Measurements from ENCODE around the gene HTR3B. TPM values are rescaled to one million over a fixed set of nuclear protein-coding genes. Genes with fewer than 3 reads are reported as not detected.

HTR3B gene
- polyA plus RNA-seq, 1 donor from 2014 or later, result not detected

- H2AFZ ChIP-seq (ENCODE audit: low read depth, low read length), result no peak overlapping the region
- H3K9me2 ChIP-seq (ENCODE audit: insufficient read depth, low read length), result no peaks in the 10 kb centered on the region
- no peaks in the 10 kb centered on the region for H3K79me2 ChIP-seq (replicated peaks; ENCODE audit: insufficient read depth, low read length)
- no peaks in the 10 kb centered on the region for H3K36me3 ChIP-seq (ENCODE audit: insufficient read depth, low read length)
- no peak overlapping the region for H3K27ac ChIP-seq (ENCODE audit: low read length)
- H4K20me1 ChIP-seq (ENCODE audit: insufficient read depth), result no peaks in the 10 kb centered on the region
- H3K27me3 ChIP-seq (ENCODE audit: insufficient read depth, low read depth, low read length), result no peaks in the 10 kb centered on the region
- H3K4me3 ChIP-seq (ENCODE audit: low read length), result no peak overlapping the region
- no peak for TF ChIP-seq MXI1 (conservative IDR thresholded peaks at IDR 0.05; ENCODE audit: poor library complexity, severe bottlenecking)
- TF ChIP-seq RAD21 (conservative IDR thresholded peaks at IDR 0.05), result no peak
- TF ChIP-seq CTCF (IDR thresholded peaks at IDR 0.05; ENCODE audit: poor library complexity, severe bottlenecking), result no peak
- TF ChIP-seq REST (IDR thresholded peaks at IDR 0.05; ENCODE audit: borderline replicate concordance), result no peak
- TF ChIP-seq POLR2AphosphoS5 (IDR thresholded peaks at IDR 0.05), result no peak
- no peak for TF ChIP-seq TAF1 (IDR thresholded peaks at IDR 0.05; ENCODE audit: low read depth)
- TF ChIP-seq EP300 (conservative IDR thresholded peaks at IDR 0.05; ENCODE audit: poor library complexity, severe bottlenecking), result no peak
- no peak for TF ChIP-seq SMC3 (conservative IDR thresholded peaks at IDR 0.05; ENCODE audit: poor library complexity)
- no peak for TF ChIP-seq EZH2 (IDR thresholded peaks at IDR 0.05; ENCODE audit: borderline replicate concordance, insufficient read depth, low read length, poor library complexity, severe bottlenecking)
- no peak overlapping the region for H3K9ac ChIP-seq (ENCODE audit: low read length)
- H3K4me2 ChIP-seq (ENCODE audit: low read length), result no peak overlapping the region
- no peaks in the 10 kb centered on the region for H3F3A ChIP-seq (ENCODE audit: insufficient read depth, low read length, poor library complexity, severe bottlenecking)
- H3K9me3 ChIP-seq (ENCODE audit: low read length), result no peaks in the 10 kb centered on the region
These were observed 73.1 kb downstream of the HTR3B start for GRCh38 chr11:113977701-113978100.

GRCh38 chr11:113979431-113979830 lies 74.8 kb downstream of the HTR3B start:
- H3K4me3 ChIP-seq (ENCODE audit: low read length), result no peak overlapping the region
- no peaks in the 10 kb centered on the region for H3K9me2 ChIP-seq (ENCODE audit: insufficient read depth, low read length)
- H3K4me2 ChIP-seq (ENCODE audit: low read length), result no peak overlapping the region
- no peaks in the 10 kb centered on the region for H3K36me3 ChIP-seq (ENCODE audit: insufficient read depth, low read length)
- H4K20me1 ChIP-seq (ENCODE audit: insufficient read depth), result no peaks in the 10 kb centered on the region
- TF ChIP-seq POLR2AphosphoS5 (IDR thresholded peaks at IDR 0.05), result no peak
- no peak for TF ChIP-seq SMC3 (conservative IDR thresholded peaks at IDR 0.05; ENCODE audit: poor library complexity)
- no peak for TF ChIP-seq REST (IDR thresholded peaks at IDR 0.05; ENCODE audit: borderline replicate concordance)
- TF ChIP-seq TAF1 (IDR thresholded peaks at IDR 0.05; ENCODE audit: low read depth), result no peak
- TF ChIP-seq CTCF (IDR thresholded peaks at IDR 0.05; ENCODE audit: poor library complexity, severe bottlenecking), result no peak
- TF ChIP-seq RAD21 (conservative IDR thresholded peaks at IDR 0.05), result no peak
- no peak for TF ChIP-seq EP300 (conservative IDR thresholded peaks at IDR 0.05; ENCODE audit: poor library complexity, severe bottlenecking)
- no peak for TF ChIP-seq EZH2 (IDR thresholded peaks at IDR 0.05; ENCODE audit: borderline replicate concordance, insufficient read depth, low read length, poor library complexity, severe bottlenecking)
- no peaks in the 10 kb centered on the region for H3K27me3 ChIP-seq (ENCODE audit: insufficient read depth, low read depth, low read length)
- no peak overlapping the region for H3K27ac ChIP-seq (ENCODE audit: low read length)
- no peak overlapping the region for H3K9ac ChIP-seq (ENCODE audit: low read length)
- no peaks in the 10 kb centered on the region for H3K79me2 ChIP-seq (replicated peaks; ENCODE audit: insufficient read depth, low read length)
- no peaks in the 10 kb centered on the region for H3K9me3 ChIP-seq (ENCODE audit: low read length)
- H2AFZ ChIP-seq (ENCODE audit: low read depth, low read length), result no peak overlapping the region
- no peaks in the 10 kb centered on the region for H3F3A ChIP-seq (ENCODE audit: insufficient read depth, low read length, poor library complexity, severe bottlenecking)

All from neural cell (in vitro differentiated cells).